Measurements from ENCODE around the gene DYNC1I1. TPM values are rescaled to one million over a fixed set of nuclear protein-coding genes. Genes with fewer than 3 reads are reported as not detected.

Gene DYNC1I1
- total RNA-seq, 1 experiment from 2014 or later = 3.6 TPM

- BruUV-seq (replicated peaks) = no TSS peak
- TF ChIP-seq EZH2 (IDR thresholded peaks at IDR 0.05; ENCODE audit: borderline replicate concordance, low read depth, low read length, poor library complexity, severe bottlenecking) = no peak
- no peak for TF ChIP-seq CTCF (conservative IDR thresholded peaks at IDR 0.05; ENCODE audit: low read depth, low read length)
- Histone ChIP-seq H3K9me3 (ENCODE audit: low read depth, low read length, poor library complexity, severe bottlenecking) (no peaks in the 10 kb centered on the region), H3K27me3 (replicated peaks; ENCODE audit: insufficient read depth, low read depth, low read length, poor library complexity) (no peaks in the 10 kb centered on the region), H3K4me3 (ENCODE audit: low read depth, low read length, poor library complexity, severe bottlenecking) (no peak overlapping the region), H3K36me3 (ENCODE audit: insufficient read depth, low read length, poor library complexity, severe bottlenecking) (no peaks in the 10 kb centered on the region), H3K27ac (ENCODE audit: low read depth, low read length, poor library complexity, severe bottlenecking) (no peak overlapping the region), H3K4me1 (ENCODE audit: insufficient read depth, low read length, poor library complexity, severe bottlenecking) (peaks cover 5% of the 10 kb centered on the region)
- CTCF ChIA-PET = no interaction called here
- no peak for DNase-seq (ENCODE audit: low spot score)
- POLR2A ChIA-PET (ENCODE audit: low non-redundant PET) = no interaction called here
- intact Hi-C loops (cut with micrococcal nuclease; ENCODE audit: unreplicated experiment) = no loop called here
Observed at GRCh38 chr7:95793658-95794057, 21.3 kb downstream of the DYNC1I1 start.

- H3K4me3 ChIP-seq (ENCODE audit: low read depth, low read length, poor library complexity, severe bottlenecking) = no peak overlapping the region
- no peaks in the 10 kb centered on the region for H3K27me3 ChIP-seq (replicated peaks; ENCODE audit: insufficient read depth, low read depth, low read length, poor library complexity)
- peak; percentile 48 for DNase-seq (ENCODE audit: low spot score)
- no TSS peak for BruUV-seq (replicated peaks)
- ChIA-PET CTCF (interaction anchor here (0.5 to 1.1 kb wide), 3 partner anchors 75 to 104 kb away, joined by 3 read pairs; no protein-coding TSS in a partner anchor), POLR2A (ENCODE audit: low non-redundant PET) (no interaction called here)
- intact Hi-C loops (cut with micrococcal nuclease; ENCODE audit: unreplicated experiment) = no loop called here
- peaks cover 5% of the 10 kb centered on the region for H3K4me1 ChIP-seq (ENCODE audit: insufficient read depth, low read length, poor library complexity, severe bottlenecking)
- H3K9me3 ChIP-seq (ENCODE audit: low read depth, low read length, poor library complexity, severe bottlenecking) = no peaks in the 10 kb centered on the region
- H3K27ac ChIP-seq (ENCODE audit: low read depth, low read length, poor library complexity, severe bottlenecking) = no peak overlapping the region
- H3K36me3 ChIP-seq (ENCODE audit: insufficient read depth, low read length, poor library complexity, severe bottlenecking) = no peaks in the 10 kb centered on the region
- peak; percentile 64 for TF ChIP-seq CTCF (conservative IDR thresholded peaks at IDR 0.05; ENCODE audit: low read depth, low read length)
- no peak for TF ChIP-seq EZH2 (IDR thresholded peaks at IDR 0.05; ENCODE audit: borderline replicate concordance, low read depth, low read length, poor library complexity, severe bottlenecking)
Observed at GRCh38 chr7:95794917-95795515, 22.7 kb downstream of the DYNC1I1 start.

DNA sequence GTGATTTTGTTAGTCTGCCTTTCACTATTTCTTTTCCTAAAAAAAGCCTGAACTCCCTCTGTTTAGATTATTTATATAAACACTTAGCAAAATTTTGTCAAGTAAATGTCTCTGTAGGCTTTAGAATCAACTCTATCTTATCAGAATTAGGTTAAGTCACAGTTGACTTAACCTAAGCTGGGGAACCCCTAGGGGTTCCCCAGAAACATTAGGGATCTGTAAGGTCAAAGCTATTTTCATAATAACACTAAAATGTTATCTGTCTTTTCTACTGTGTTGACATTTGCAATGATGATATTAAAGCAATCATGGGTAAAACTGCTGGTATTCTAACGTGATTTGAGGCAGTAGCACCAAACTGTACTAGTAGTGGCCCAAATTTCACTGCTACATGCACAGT lies 24.3 kb downstream of the DYNC1I1 start:
- Histone ChIP-seq H3K36me3 (ENCODE audit: insufficient read depth, low read length, poor library complexity, severe bottlenecking) (no peaks in the 10 kb centered on the region), H3K27me3 (replicated peaks; ENCODE audit: insufficient read depth, low read depth, low read length, poor library complexity) (no peaks in the 10 kb centered on the region), H3K4me3 (ENCODE audit: low read depth, low read length, poor library complexity, severe bottlenecking) (no peak overlapping the region), H3K4me1 (ENCODE audit: insufficient read depth, low read length, poor library complexity, severe bottlenecking) (peaks cover 5% of the 10 kb centered on the region), H3K9me3 (ENCODE audit: low read depth, low read length, poor library complexity, severe bottlenecking) (no peaks in the 10 kb centered on the region), H3K27ac (ENCODE audit: low read depth, low read length, poor library complexity, severe bottlenecking) (no peak overlapping the region)
- CTCF ChIA-PET = no interaction called here
- POLR2A ChIA-PET (ENCODE audit: low non-redundant PET) = no interaction called here
- intact Hi-C loops (cut with micrococcal nuclease; ENCODE audit: unreplicated experiment) = no loop called here
- no peak for TF ChIP-seq EZH2 (IDR thresholded peaks at IDR 0.05; ENCODE audit: borderline replicate concordance, low read depth, low read length, poor library complexity, severe bottlenecking)
- TF ChIP-seq CTCF (conservative IDR thresholded peaks at IDR 0.05; ENCODE audit: low read depth, low read length) = no peak
- BruUV-seq (replicated peaks) = no TSS peak
- DNase-seq (ENCODE audit: low spot score) = no peak

Data from A673 (cell line).